GM12878 (cell line): ENCODE results near the gene FAM20B.

ENCODE experiments used
- CREM ChIP-seq: IDR thresholded peaks from 2 replicates; pipeline ENCODE4 v1.6.1; 2014; ENCODE audit warnings: antibody characterized with exemption, low read depth
- ZBED1 ChIP-seq: IDR thresholded peaks from 2 replicates; pipeline ENCODE4 v1.6.1; 2016; ENCODE audit warnings: borderline replicate concordance

DNA sequence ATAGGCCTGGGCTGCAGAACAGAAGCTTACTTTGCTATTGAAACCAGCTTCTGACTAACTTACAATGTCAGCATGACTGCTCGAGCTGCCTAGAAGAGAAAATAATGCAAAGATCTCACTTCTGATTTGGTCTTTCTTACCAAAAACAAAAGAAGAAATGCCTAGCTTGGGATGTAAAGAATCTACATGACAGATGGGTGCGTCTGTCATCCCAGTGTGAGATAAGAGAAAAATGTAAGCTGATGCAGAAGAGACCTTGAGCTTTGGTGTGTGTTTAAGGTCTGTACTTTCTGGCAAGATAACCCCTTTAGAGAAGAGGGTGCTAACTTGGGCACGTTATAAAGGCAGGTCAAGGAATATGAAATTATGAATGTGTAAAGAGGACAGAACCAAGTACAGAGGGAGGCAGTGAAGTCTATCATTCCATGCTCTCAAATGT, 3.6 kb downstream of the FAM20B start:
- TF ChIP-seq CREM = no peak
- no peak for TF ChIP-seq ZBED1
